NCI-H146 treated with DMSO at 0.1 percent for 48 hours (cell line): ENCODE measurements around the gene RNF214.
"Not testable (repeated sequence)": the region's sequence is repeated elsewhere in the genome, so short reads cannot be mapped to it uniquely, and the experiment has no call there.

Source experiments
- DNase-seq: peaks from one replicate; lab custom pipeline; 2025; ENCODE audit not compliant: unreplicated experiment; lab: John Stamatoyannopoulos, UW

RNF214 gene

GRCh38 chr11:117232092-117232878 is at the start of gene RNF214:
RNF214 (plus strand) TSS chr11:117232671; CDS start chr11:117234273, 1,602 bp downstream.
- peak; percentile 53 for DNase-seq

GRCh38 chr11:117183178-117183577 is 49.3 kb upstream of the RNF214 start:
- DNase-seq: not testable (repeated sequence)

GRCh38 chr11:117183724-117184349 is 48.6 kb upstream of the RNF214 start:
- DNase-seq: no peak

DNA sequence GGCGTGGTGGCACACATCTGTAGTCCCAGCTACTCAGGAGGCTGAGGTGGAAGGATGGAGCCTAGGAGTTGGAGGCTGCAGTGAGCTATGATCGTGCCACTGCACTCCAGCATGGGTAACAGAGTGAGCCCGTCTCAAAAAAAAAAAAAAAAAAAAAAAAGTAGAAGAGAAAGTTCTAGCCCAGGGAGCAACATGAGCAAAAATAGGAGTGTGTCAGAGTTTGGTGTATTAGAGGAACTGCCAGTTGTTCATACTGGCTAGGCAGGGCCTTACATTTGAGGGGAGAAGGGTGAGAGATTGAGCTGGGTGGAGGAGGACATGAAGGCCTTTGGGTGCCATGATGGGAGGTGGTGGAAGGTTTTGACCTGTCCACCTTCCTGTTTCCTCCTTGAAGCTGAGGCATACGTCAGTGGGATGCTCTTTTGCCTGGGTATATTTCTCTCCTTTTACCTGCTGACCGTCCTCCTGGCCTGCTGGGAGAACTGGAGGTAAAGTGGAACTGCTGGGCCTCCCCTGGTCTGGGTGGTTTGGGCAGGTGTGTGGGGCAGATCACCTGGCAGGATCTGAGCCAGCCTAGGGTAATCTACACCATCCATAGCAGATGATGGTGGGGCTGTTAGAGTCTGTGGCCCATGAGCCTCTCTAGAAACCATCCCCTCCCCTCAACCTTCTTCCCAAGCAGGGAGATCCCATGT is 46.6 kb upstream of the RNF214 start:
- DNase-seq: no peak

GRCh38 chr11:117186431-117186761 is 46.1 kb upstream of the RNF214 start:
- DNase-seq: no peak

- no peak for DNase-seq
Observed at GRCh38 chr11:117187007-117187406, 45.5 kb upstream of the RNF214 start.

DNA sequence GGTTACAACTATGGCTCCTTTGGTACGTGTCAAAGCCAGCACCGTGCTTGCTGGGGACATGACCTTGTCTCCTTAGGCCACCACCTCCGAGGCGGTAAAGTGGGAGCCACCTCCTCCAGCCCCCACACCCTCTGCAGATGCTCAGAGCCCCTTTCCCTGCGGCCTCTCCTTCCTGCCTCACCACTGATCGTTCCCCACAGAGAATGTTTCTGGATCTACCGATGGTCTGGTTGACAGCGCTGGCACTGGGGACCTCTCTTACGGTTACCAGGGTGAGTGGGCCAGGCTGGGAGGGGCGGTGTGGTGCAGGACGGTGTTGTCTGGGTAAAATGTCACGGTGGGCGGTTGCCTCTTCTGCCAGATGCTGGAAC is 45.1 kb upstream of the RNF214 start:
- DNase-seq: no peak

DNA sequence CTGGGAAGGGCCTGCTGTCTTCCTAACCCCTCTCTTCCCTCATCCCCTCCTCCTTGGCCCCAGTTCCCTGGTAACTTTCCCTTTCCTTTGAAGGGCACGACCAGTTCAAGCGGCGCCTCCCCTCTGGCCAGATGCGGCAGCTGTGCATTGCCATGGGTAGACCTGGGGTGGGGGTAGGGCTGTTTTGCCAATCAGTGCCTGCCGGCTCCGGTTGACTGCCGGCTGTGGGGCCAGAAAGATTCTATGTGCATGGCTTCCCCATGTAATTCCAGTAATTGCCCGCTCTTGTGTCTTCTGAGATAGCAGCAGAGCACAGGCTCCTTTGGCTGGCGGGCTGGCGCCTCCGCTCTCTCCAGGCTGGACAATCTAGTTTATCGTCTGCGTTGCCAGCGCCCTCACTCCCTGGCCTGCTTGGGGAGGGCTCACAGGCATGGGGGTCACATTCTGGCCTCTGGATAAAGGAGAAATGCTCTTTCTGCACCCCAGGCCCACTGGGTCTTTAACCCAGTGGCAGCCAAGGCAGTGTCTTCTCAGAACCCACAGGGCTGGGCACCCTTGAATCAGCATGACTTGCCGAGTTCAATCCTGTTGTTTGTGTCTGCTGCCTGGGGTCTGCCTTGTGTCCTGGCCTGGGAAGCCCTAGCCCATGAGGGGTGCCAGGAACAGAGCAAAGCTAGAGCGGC is 44.5 kb upstream of the RNF214 start:
- no peak for DNase-seq

DNA sequence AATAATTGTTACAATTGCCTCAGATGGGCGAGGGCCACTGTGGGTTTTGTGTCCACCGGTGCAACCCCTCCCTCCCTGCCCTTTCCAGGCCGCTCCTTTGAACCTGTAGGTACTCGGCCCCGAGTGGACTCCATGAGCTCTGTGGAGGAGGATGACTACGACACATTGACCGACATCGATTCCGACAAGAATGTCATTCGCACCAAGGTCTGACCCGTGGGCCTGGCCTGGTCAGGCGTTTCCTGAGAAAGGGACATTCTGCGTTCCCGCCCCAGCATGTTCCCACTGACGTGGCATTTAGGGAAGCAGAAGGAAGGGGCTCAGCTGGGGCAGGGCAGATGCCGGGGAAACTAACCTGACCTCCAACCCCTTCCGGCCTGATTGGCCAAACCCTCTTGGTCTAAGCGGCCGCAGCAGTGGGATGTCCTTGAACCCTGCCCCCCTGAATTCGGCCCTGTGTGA is 43.8 kb upstream of the RNF214 start:
- DNase-seq: no peak

DNA sequence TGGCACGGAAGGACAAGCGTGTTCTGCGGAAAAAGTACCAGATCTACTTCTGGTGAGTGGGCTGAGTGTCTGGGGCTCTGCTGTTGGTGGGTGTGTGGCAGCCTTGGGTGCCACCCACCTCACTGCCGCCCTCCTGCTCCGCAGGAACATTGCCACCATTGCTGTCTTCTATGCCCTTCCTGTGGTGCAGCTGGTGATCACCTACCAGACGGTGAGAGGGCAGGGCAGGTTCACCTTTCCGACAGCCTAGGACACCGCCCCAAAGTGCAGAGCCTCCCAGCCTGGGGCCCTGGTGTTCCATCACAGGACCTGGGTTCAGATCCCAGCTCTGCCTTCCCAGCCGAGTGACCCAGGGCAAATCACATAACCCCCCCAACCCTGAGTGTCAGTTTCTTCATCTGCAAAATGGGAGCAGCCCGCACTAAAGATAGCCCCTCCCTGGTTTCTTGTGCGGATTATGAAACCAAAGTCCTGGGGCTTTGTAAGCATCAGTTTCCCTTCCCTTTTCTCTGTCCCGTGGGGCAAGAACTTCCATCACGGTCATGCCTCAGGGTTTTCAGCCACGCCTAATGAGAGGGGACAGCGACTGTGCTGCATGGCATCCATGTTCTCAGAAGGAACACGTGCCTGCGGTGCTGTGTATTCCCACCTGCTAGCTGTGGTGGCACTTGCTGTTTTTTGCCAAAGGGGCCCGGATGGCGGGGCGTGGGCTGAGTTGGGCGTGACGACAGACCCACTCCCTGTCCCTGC is 43.1 kb upstream of the RNF214 start:
- no peak for DNase-seq

DNA sequence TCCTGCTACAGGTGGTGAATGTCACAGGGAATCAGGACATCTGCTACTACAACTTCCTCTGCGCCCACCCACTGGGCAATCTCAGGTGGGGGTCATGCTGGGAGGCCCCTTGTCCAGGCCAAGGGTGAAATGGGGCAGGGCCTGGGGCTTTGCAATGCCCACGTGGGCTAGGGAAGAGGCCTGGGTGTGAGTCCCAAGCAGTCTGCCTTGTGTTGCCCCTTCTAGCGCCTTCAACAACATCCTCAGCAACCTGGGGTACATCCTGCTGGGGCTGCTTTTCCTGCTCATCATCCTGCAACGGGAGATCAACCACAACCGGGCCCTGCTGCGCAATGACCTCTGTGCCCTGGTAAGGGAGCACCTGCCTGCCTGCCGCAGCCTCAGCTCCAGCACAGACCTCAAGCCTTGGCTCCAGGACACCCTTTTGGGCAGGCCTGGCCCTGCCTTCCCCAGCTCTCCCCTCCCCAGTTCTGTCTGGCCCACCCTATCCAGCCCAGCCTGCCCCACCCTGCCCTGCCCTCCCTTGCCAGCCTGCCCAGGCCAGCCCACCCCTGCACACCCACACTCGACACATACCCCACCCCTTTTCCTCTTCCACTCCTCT is 42.4 kb upstream of the RNF214 start:
- DNase-seq: no peak

DNA sequence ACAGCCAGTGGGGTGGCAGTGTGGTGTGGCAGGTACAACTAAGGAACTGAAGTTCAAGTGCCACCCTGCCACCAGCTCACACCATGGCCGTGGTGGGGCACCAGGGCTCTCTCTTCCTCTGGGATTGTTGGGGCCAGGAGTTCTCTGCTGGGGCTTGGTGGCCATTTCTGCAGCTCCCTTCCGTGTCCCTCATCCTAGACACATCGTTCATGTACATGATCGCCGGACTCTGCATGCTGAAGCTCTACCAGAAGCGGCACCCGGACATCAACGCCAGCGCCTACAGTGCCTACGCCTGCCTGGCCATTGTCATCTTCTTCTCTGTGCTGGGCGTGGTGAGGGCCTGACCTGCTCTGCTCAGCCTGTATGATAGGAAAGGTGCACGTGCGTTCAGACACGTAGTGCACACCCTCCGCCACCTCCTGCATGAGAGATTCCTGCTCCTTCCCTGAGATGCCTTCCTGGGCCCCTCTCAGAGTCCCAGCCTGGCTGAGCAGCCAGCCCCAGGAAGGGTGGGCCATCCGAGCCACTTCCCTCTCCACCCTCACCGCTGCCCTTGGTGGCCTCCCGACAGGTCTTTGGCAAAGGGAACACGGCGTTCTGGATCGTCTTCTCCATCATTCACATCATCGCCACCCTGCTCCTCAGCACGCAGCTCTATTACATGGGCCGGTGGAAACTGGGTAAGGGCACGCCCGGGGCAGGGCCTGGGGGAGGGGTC is 40.6 kb upstream of the RNF214 start:
- DNase-seq: no peak

DNA sequence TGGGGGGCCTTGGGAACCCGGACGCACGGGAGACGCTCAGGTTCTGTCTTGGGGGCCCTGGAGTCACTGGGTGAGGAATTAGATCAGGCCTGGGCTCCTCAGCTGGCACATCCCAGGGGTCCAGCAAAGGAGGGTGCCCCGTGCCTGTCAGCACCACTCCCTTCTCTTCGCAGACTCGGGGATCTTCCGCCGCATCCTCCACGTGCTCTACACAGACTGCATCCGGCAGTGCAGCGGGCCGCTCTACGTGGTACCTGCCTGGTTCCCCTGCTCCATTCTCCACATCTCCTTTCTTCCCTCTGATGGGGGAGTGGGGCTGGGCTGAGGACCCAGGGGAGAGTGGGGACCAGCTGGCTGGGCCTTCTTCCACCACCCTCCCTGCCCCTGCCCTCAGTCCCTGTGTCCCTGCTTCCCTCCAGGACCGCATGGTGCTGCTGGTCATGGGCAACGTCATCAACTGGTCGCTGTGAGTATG is 40.0 kb upstream of the RNF214 start:
- no peak for DNase-seq

GRCh38 chr11:117193130-117194020 is 39.1 kb upstream of the RNF214 start:
- no peak for DNase-seq

DNA sequence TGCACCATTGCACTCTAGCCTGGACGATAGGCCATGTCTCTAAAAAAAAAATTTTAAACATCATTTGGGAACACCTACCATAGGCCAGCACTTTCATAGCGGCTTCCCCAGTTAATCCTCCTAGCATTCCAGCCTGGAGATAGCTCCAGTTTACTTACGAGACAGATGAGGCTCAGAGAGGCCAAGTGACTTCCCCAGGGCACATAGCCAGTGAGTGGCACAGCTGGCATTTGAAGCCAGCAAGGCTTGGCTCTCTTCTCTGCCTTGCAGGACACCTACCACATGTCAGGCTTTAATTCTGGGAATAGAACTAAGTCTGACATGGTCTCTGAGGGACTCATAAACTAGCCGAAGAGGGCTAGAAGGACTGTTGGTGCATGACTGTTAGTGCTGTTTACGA is 38.2 kb upstream of the RNF214 start:
- DNase-seq: no peak

DNA sequence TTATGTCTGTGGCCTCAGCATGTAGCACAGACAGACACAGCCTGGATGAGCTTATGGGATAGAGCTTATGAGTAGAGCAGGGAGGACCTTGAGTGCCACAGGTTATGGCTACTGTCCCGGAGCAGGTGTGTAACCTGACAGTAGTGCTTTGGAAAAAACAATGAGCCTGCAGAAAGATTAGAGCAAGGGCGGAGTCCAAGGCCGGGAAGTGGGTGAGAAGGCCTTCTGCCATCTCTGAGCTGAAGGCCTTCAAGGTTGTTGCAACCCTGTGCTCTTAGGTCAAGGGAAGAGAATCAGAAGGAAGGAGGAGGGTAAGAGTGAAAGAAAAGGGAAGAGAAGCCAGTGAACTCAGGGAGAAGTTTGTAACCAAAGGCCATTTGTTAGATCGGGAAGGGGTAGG is 37.2 kb upstream of the RNF214 start:
- DNase-seq: no peak

GRCh38 chr11:117195761-117196160 is 36.7 kb upstream of the RNF214 start:
- no peak for DNase-seq

DNA sequence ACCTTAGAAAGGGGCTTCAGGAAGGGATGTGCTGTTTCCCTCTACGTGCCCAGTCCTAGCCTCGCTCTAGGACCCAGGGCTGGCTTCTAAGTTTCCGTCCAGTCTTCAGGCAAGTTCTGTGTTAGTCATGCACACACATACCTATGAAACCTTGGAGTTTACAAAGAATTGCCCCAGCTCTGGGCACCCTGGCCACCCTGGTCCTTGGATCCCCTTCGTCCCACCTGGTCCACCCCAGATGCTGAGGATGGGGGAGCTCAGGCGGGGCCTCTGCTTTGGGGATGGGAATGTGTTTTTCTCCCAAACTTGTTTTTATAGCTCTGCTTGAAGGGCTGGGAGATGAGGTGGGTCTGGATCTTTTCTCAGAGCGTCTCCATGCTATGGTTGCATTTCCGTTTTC is 35.5 kb upstream of the RNF214 start:
- no peak for DNase-seq
